22Rv1 (cell line): ENCODE measurements around the gene HPS6.

ENCODE experiments used
- H3K27ac ChIP-seq: fragments of 450-650 bp; 2 replicates; pipeline ENCODE4 v1.5.1; 2017
- CTCF ChIP-seq: fragments of 450-650 bp; IDR thresholded peaks from 2 replicates; pipeline ENCODE4 v1.5.1; 2017; ENCODE audit warnings: mild to moderate bottlenecking
- ZFX ChIP-seq: fragments of 450-650 bp; IDR thresholded peaks from 2 replicates; pipeline ENCODE4 v1.6.1; 2017; ENCODE audit warnings: antibody characterized with exemption, borderline replicate concordance

HPS6 gene

GRCh38 chr10:102114861-102115618 is 49.9 kb downstream of the HPS6 start:
- H3K27ac ChIP-seq = peak overlapping the region; percentile 61

GRCh38 chr10:102115775-102116174 is 50.6 kb downstream of the HPS6 start:
- TF ChIP-seq CTCF (no peak), ZFX (no peak)
- peak overlapping the region; percentile 61 for H3K27ac ChIP-seq

More at GRCh38 chr10:102114861-102115618, 49.9 kb downstream of the HPS6 start:
- TF ChIP-seq ZFX (no peak), CTCF (no peak)

- TF ChIP-seq CTCF (no peak), ZFX (no peak)
- peak overlapping the region; percentile 77 for H3K27ac ChIP-seq
Measured at GRCh38 chr10:102116656-102117055, 51.5 kb downstream of the HPS6 start.
